Liver (tissue), 9 donors: ENCODE measurements around the gene FYCO1. TPM values are rescaled to one million over a fixed set of nuclear protein-coding genes. Genes with fewer than 3 reads are reported as not detected.

Source experiments
- DNase-seq: peaks from one replicate; pipeline ENCODE4 v3.0.0-alpha.2; 2017; ENCODE audit warnings: low spot score
- H3K27ac ChIP-seq, 2 donors: one replicate each; pipeline ENCODE4 v1.7.0; 2013; ENCODE audit warnings: inconsistent platforms in 2 of 2, low read length in 2 of 2, control low read depth in 1 of 2, low read depth in 1 of 2, mild to moderate bottlenecking in 1 of 2
- H3K27me3 ChIP-seq, 4 donors: one replicate each; pipeline versions ENCODE4 v1.6.1 to v1.7.0; 2013; ENCODE audit warnings: low read length in 3 of 4, inconsistent platforms in 1 of 4, mild to moderate bottlenecking in 1 of 4, moderate library complexity in 1 of 4; ENCODE audit not compliant: control insufficient read depth in 4 of 4, insufficient read depth in 4 of 4
- H3K36me3 ChIP-seq, 4 donors: one replicate each; pipeline versions ENCODE4 v1.6.1 to v1.7.0; 2013; ENCODE audit warnings: low read length in 3 of 4, mild to moderate bottlenecking in 3 of 4, low read depth in 1 of 4, moderate library complexity in 1 of 4; ENCODE audit not compliant: control insufficient read depth in 4 of 4, insufficient read depth in 3 of 4
- H3K4me1 ChIP-seq, 4 donors: one replicate each; pipeline versions ENCODE4 v1.6.1 to v1.7.0; 2013; ENCODE audit warnings: low read length in 3 of 4, mild to moderate bottlenecking in 3 of 4, moderate library complexity in 1 of 4; ENCODE audit not compliant: control insufficient read depth in 4 of 4, insufficient read depth in 4 of 4
- H3K4me3 ChIP-seq, 3 donors: one replicate each; pipeline versions ENCODE4 v1.6.1 to v1.7.0; 2013; ENCODE audit warnings: low read length in 3 of 3, control low read depth in 1 of 3, low read depth in 1 of 3, mild to moderate bottlenecking in 1 of 3
- H3K9ac ChIP-seq, 2 donors: one replicate each; pipeline ENCODE4 v1.7.0; 2013; ENCODE audit warnings: low read length in 2 of 2, mild to moderate bottlenecking in 2 of 2, moderate library complexity in 2 of 2, control low read depth in 1 of 2, low read depth in 1 of 2
- H3K9me3 ChIP-seq, 4 donors: one replicate each; pipeline versions ENCODE4 v1.6.1 to v1.7.0; 2013; ENCODE audit warnings: low read length in 3 of 4; ENCODE audit not compliant: control insufficient read depth in 4 of 4
- FOXA1 ChIP-seq: IDR thresholded peaks from 2 replicates; pipeline ENCODE4 v1.6.1; 2016; ENCODE audit warnings: antibody characterized with exemption
- FOXA2 ChIP-seq: IDR thresholded peaks from 2 replicates; pipeline ENCODE4 v1.6.1; 2016; ENCODE audit warnings: antibody characterized with exemption
- GABPA ChIP-seq, 2 donors: IDR thresholded peaks in 1 of 2; conservative IDR thresholded peaks in 1 of 2; 2 replicates each; pipeline ENCODE4 v1.6.1; 2016; ENCODE audit warnings: antibody characterized with exemption in 2 of 2, mild to moderate bottlenecking in 1 of 2, moderate library complexity in 1 of 2
- HNF4A ChIP-seq, 2 donors: conservative IDR thresholded peaks; 2 replicates each; pipeline ENCODE4 v1.6.1; 2016; ENCODE audit warnings: antibody characterized with exemption in 2 of 2, mild to moderate bottlenecking in 2 of 2
- JUND ChIP-seq, 2 donors: IDR thresholded peaks; 2 replicates each; pipeline ENCODE4 v1.6.1; 2016; ENCODE audit warnings: antibody characterized with exemption in 2 of 2
- NR2F2 ChIP-seq: IDR thresholded peaks from 2 replicates; pipeline ENCODE4 v1.6.1; 2016; ENCODE audit warnings: antibody characterized with exemption
- RXRA ChIP-seq, 2 donors: IDR thresholded peaks; 2 replicates each; pipeline ENCODE4 v1.6.1; 2017 to 2018; ENCODE audit warnings: antibody characterized with exemption in 2 of 2, mild to moderate bottlenecking in 1 of 2
- SP1 ChIP-seq: IDR thresholded peaks from 2 replicates; pipeline ENCODE4 v1.6.1; 2018; ENCODE audit warnings: antibody characterized with exemption, mild to moderate bottlenecking
- TAF1 ChIP-seq: conservative IDR thresholded peaks from 2 replicates; pipeline ENCODE4 v1.6.1; 2016; ENCODE audit warnings: antibody characterized with exemption, mild to moderate bottlenecking
- YY1 ChIP-seq: IDR thresholded peaks from 2 replicates; pipeline ENCODE4 v1.6.1; 2016; ENCODE audit warnings: antibody characterized with exemption, mild to moderate bottlenecking
- WGBS: extraction: QIAGEN DNeasy Blood & Tissue Kit; methylation state at CpG from one replicate; pipeline ENCODE4 v1.1.7; 2013; 5-methylcytosine and 5-hydroxymethylcytosine counted together
- polyA plus RNA-seq, 2 donors: library from polyadenylated mRNA; stranded (reverse) in 1 of 2; unstranded in 1 of 2; fragments of 200-250 nt in 1 of 2; fragments of >200 nt in 1 of 2; fragmentation: Nextera tagmentation in 1 of 2; extraction: Ambion mirVana in 1 of 2; gene quantifications; one replicate each; pipeline versions ENCODE4 v1.2.1 to v1.2.3, GENCODE V29; 2013 to 2015
- total RNA-seq, 2 donors: library from RNA; depleted of rRNA; stranded (reverse); fragments of >200 nt; gene quantifications; one replicate each; pipeline ENCODE4 v1.2.3, GENCODE V29; 2014
- TF ChIP-seq, protein P1 (sequence below): IDR thresholded peaks from 2 replicates; pipeline ENCODE4 v1.6.1; 2016; ENCODE audit warnings: antibody characterized with exemption
- TF ChIP-seq, protein P2 (sequence below): IDR thresholded peaks from 2 replicates; pipeline ENCODE4 v1.6.1; 2016; ENCODE audit warnings: antibody characterized with exemption, mild to moderate bottlenecking
- TF ChIP-seq, protein P3 (sequence below): IDR thresholded peaks from 2 replicates; pipeline ENCODE4 v1.6.1; 2016; ENCODE audit warnings: antibody characterized with exemption
- TF ChIP-seq, protein P4 (sequence below): IDR thresholded peaks from 2 replicates; pipeline ENCODE4 v1.6.1; 2016; ENCODE audit warnings: antibody characterized with exemption
- TF ChIP-seq, protein P5 (sequence below): fragments of 150-350 bp; IDR thresholded peaks from 2 replicates; pipeline ENCODE4 v1.5.1; 2017; ENCODE audit warnings: improper control_type of control experiment, low read depth, low read length; ENCODE audit not compliant: missing input control
- donor health status: healthy.
- donor health status: healthy.
- donor health status: healthy.
- donor health status: healthy.
- donor health status: healthy.

Gene FYCO1
- total and polyA plus RNA-seq, 4 donors = 3.0 to 17.1 (median 10.2) TPM

DNA sequence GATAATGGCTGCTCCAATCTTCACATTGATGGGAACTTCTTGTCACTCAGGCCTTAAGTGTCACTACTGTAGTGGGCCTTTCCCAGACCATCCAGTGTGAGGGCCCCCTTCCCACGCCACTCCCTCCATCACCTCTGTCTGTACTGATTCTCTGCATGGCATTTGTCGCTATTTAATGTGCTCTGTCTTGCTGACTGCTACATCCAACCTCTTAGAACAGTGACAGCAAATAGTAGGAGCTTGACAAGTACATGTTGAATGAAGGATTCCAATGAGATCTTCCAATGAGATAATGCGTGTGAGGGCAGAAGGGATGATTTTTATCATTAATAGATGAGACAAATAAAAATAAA is 114.9 kb downstream of the FYCO1 start:
- Histone ChIP-seq H3K9me3 (no peaks in the 10 kb centered on the region), H3K4me3 (no peak overlapping the region), H3K9ac (no peak overlapping the region), H3K36me3 (no peaks in the 10 kb centered on the region), H3K4me1 (no peaks in the 10 kb centered on the region), H3K27ac (no peak overlapping the region), H3K27me3 (no peaks in the 10 kb centered on the region)
- DNase-seq = no peak
- TF ChIP-seq RXRA (IDR thresholded peaks at IDR 0.05) (no peak), HNF4A (conservative IDR thresholded peaks at IDR 0.05) (no peak), FOXA2 (no peak), FOXA1 (no peak), SP1 (no peak), JUND (IDR thresholded peaks at IDR 0.05) (no peak), GABPA (IDR thresholded peaks at IDR 0.05 in 1 of 2, conservative IDR thresholded peaks at IDR 0.05 in 1 of 2) (no peak), YY1 (no peak)
- TF ChIP-seq, protein P1, sequence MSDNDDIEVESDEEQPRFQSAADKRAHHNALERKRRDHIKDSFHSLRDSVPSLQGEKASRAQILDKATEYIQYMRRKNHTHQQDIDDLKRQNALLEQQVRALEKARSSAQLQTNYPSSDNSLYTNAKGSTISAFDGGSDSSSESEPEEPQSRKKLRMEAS = no peak
- TF ChIP-seq, protein P2, sequence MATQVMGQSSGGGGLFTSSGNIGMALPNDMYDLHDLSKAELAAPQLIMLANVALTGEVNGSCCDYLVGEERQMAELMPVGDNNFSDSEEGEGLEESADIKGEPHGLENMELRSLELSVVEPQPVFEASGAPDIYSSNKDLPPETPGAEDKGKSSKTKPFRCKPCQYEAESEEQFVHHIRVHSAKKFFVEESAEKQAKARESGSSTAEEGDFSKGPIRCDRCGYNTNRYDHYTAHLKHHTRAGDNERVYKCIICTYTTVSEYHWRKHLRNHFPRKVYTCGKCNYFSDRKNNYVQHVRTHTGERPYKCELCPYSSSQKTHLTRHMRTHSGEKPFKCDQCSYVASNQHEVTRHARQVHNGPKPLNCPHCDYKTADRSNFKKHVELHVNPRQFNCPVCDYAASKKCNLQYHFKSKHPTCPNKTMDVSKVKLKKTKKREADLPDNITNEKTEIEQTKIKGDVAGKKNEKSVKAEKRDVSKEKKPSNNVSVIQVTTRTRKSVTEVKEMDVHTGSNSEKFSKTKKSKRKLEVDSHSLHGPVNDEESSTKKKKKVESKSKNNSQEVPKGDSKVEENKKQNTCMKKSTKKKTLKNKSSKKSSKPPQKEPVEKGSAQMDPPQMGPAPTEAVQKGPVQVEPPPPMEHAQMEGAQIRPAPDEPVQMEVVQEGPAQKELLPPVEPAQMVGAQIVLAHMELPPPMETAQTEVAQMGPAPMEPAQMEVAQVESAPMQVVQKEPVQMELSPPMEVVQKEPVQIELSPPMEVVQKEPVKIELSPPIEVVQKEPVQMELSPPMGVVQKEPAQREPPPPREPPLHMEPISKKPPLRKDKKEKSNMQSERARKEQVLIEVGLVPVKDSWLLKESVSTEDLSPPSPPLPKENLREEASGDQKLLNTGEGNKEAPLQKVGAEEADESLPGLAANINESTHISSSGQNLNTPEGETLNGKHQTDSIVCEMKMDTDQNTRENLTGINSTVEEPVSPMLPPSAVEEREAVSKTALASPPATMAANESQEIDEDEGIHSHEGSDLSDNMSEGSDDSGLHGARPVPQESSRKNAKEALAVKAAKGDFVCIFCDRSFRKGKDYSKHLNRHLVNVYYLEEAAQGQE = no peak
- TF ChIP-seq, protein P3, sequence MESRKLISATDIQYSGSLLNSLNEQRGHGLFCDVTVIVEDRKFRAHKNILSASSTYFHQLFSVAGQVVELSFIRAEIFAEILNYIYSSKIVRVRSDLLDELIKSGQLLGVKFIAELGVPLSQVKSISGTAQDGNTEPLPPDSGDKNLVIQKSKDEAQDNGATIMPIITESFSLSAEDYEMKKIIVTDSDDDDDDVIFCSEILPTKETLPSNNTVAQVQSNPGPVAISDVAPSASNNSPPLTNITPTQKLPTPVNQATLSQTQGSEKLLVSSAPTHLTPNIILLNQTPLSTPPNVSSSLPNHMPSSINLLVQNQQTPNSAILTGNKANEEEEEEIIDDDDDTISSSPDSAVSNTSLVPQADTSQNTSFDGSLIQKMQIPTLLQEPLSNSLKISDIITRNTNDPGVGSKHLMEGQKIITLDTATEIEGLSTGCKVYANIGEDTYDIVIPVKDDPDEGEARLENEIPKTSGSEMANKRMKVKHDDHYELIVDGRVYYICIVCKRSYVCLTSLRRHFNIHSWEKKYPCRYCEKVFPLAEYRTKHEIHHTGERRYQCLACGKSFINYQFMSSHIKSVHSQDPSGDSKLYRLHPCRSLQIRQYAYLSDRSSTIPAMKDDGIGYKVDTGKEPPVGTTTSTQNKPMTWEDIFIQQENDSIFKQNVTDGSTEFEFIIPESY = no peak
- TF ChIP-seq, protein P4, sequence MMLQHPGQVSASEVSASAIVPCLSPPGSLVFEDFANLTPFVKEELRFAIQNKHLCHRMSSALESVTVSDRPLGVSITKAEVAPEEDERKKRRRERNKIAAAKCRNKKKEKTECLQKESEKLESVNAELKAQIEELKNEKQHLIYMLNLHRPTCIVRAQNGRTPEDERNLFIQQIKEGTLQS = no peak
- 91% methylated on average over 3 of the region's 3 CpGs for WGBS

DNA sequence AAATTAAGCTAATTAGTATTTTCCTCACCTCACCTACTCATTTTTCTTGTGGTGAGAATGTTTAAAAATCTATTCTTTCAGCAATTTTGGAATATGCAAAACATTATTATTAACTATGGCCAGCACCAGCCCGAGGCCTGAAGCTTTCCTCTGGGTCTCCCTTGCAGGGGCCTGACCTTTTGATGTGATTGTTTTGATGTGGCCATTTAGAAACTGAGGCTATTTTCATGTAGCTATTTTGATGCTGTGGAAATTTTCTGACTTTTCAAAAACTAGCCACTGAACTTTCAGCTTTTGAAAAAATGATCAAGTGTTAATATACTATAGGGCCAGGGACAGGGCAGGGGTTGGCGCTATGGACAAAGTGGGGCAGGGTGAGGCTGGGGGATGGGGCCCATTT is 117.5 kb downstream of the FYCO1 start:
- H3K4me1 ChIP-seq = no peaks in the 10 kb centered on the region
- no peak for DNase-seq
- WGBS = 95% methylated on average over 2 of the region's 2 CpGs
- H3K4me3 ChIP-seq = no peak overlapping the region
- H3K9me3 ChIP-seq = no peaks in the 10 kb centered on the region
- TF ChIP-seq, protein P5, sequence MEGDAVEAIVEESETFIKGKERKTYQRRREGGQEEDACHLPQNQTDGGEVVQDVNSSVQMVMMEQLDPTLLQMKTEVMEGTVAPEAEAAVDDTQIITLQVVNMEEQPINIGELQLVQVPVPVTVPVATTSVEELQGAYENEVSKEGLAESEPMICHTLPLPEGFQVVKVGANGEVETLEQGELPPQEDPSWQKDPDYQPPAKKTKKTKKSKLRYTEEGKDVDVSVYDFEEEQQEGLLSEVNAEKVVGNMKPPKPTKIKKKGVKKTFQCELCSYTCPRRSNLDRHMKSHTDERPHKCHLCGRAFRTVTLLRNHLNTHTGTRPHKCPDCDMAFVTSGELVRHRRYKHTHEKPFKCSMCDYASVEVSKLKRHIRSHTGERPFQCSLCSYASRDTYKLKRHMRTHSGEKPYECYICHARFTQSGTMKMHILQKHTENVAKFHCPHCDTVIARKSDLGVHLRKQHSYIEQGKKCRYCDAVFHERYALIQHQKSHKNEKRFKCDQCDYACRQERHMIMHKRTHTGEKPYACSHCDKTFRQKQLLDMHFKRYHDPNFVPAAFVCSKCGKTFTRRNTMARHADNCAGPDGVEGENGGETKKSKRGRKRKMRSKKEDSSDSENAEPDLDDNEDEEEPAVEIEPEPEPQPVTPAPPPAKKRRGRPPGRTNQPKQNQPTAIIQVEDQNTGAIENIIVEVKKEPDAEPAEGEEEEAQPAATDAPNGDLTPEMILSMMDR = no peak
- TF ChIP-seq TAF1 (no peak), YY1 (no peak), NR2F2 (no peak)
- TF ChIP-seq, protein P2 = no peak
- TF ChIP-seq, protein P4 = no peak
- H3K36me3 ChIP-seq = no peaks in the 10 kb centered on the region
- H3K27ac ChIP-seq = no peak overlapping the region
- H3K9ac ChIP-seq = no peak overlapping the region
- H3K27me3 ChIP-seq = no peaks in the 10 kb centered on the region
